Mesendoderm (in vitro differentiated cells): ENCODE data around the gene TACR2.

Source experiments
- DNase-seq: peaks from one replicate; pipeline ENCODE4 v3.0.0; 2013
- H2AK5ac ChIP-seq: 2 replicates; pipeline ENCODE4 v1.6.1; 2013; ENCODE audit warnings: low read length, inconsistent platforms
- H2BK120ac ChIP-seq: 2 replicates; pipeline ENCODE4 v1.6.1; 2013; ENCODE audit warnings: low read depth, mild to moderate bottlenecking, low read length, moderate library complexity, mixed read lengths
- H2BK15ac ChIP-seq: replicated peaks from 2 replicates; pipeline ENCODE4 v1.6.1; 2013; ENCODE audit warnings: low read depth, mild to moderate bottlenecking, moderate library complexity
- H2BK5ac ChIP-seq: 2 replicates; pipeline ENCODE4 v1.6.1; 2013; ENCODE audit warnings: low read length, inconsistent platforms
- H3K18ac ChIP-seq: 2 replicates; pipeline ENCODE4 v1.6.1; 2013; ENCODE audit warnings: mild to moderate bottlenecking, low read length, mixed read lengths
- H3K23ac ChIP-seq: one replicate; pipeline ENCODE4 v1.6.1; 2013; ENCODE audit warnings: low read length
- H3K27ac ChIP-seq: 2 replicates; pipeline ENCODE4 v1.5.1; 2013; ENCODE audit warnings: low read depth, mild to moderate bottlenecking, inconsistent platforms, low read length, moderate library complexity
- H3K27me3 ChIP-seq: 2 replicates; pipeline ENCODE4 v1.6.1; 2013; ENCODE audit warnings: low read length, control low read depth, mild to moderate bottlenecking, inconsistent platforms; ENCODE audit not compliant: insufficient read depth, poor library complexity
- H3K36me3 ChIP-seq: 2 replicates; pipeline ENCODE4 v1.6.1; 2013; ENCODE audit warnings: low read length, inconsistent platforms; ENCODE audit not compliant: control insufficient read depth, insufficient read depth
- H3K4ac ChIP-seq: one replicate; pipeline ENCODE4 v1.6.1; 2013; ENCODE audit warnings: low read depth, mild to moderate bottlenecking, low read length, moderate library complexity
- H3K4me1 ChIP-seq: 2 replicates; pipeline ENCODE4 v1.6.1; 2013; ENCODE audit warnings: low read depth, low read length, inconsistent platforms; ENCODE audit not compliant: control insufficient read depth
- H3K4me2 ChIP-seq: 2 replicates; pipeline ENCODE4 v1.6.1; 2013; ENCODE audit warnings: low read length
- H3K4me3 ChIP-seq: 2 replicates; pipeline ENCODE4 v1.5.1; 2013; ENCODE audit warnings: mild to moderate bottlenecking, low read length
- H3K56ac ChIP-seq: one replicate; pipeline ENCODE4 v1.6.1; 2013; ENCODE audit warnings: low read length
- H3K79me1 ChIP-seq: 2 replicates; pipeline ENCODE4 v1.6.1; 2013; ENCODE audit warnings: low read length, inconsistent platforms
- H3K79me2 ChIP-seq: 2 replicates; pipeline ENCODE4 v1.6.1; 2013; ENCODE audit warnings: mild to moderate bottlenecking, low read length; ENCODE audit not compliant: control insufficient read depth, insufficient read depth
- H3K9ac ChIP-seq: 2 replicates; pipeline ENCODE4 v1.6.1; 2013; ENCODE audit warnings: low read length, inconsistent platforms
- H4K5ac ChIP-seq: one replicate; pipeline ENCODE4 v1.6.1; 2013; ENCODE audit warnings: low read length
- H4K8ac ChIP-seq: one replicate; pipeline ENCODE4 v1.6.1; 2013; ENCODE audit warnings: low read depth, mild to moderate bottlenecking, control low read depth, low read length, moderate library complexity
- WGBS: extraction: QIAGEN DNeasy Blood & Tissue Kit; methylation state at CpG from one replicate; pipeline ENCODE4 v1.1.7; 2013; ENCODE audit warnings: low lambda C conversion rate, missing lambda C conversion rate; ENCODE audit not compliant: insufficient coverage; ENCODE audit errors: extremely low coverage; 5-methylcytosine and 5-hydroxymethylcytosine counted together

The TACR2 gene

DNA sequence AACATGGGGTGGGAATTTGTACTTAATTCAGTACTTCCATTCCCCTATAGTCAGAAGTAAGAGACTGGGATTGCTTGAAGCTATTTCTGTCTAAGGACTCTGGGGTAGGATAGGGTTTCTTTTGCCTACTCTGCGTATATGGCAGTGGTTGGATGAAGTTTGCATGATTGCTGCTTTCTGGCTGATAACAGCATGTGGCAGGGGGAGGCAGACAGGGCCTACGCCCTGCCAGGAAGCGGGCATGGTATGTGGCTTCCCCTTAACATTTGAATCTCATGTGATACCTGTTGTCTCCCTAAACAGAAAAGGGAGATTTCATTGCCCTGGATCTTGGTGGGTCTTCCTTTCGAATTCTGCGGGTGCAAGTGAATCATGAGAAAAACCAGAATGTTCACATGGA, 57.1 kb downstream of the TACR2 start:
- H3K79me2 ChIP-seq = peaks cover 53% of the 10 kb centered on the region
- no peak overlapping the region for H4K5ac ChIP-seq
- H3K79me1 ChIP-seq = peaks cover 29% of the 10 kb centered on the region
- H2BK15ac ChIP-seq = no peak overlapping the region
- H2BK5ac ChIP-seq = no peak overlapping the region
- no peaks in the 10 kb centered on the region for H3K27me3 ChIP-seq
- H3K23ac ChIP-seq = no peak overlapping the region
- H2BK120ac ChIP-seq = no peak overlapping the region
- WGBS = no CpG with 5 or more reads among the region's 5 CpGs
- H2AK5ac ChIP-seq = no peak overlapping the region
- peaks cover 8% of the 10 kb centered on the region for H3K36me3 ChIP-seq
- no peak overlapping the region for H3K27ac ChIP-seq
- H3K18ac ChIP-seq = no peak overlapping the region
- no peak overlapping the region for H3K9ac ChIP-seq
- H3K4me1 ChIP-seq = no peaks in the 10 kb centered on the region
- H3K56ac ChIP-seq = peak overlapping the region; percentile 17
- no peak overlapping the region for H4K8ac ChIP-seq
- no peak overlapping the region for H3K4me3 ChIP-seq
- no peak overlapping the region for H3K4ac ChIP-seq
- H3K4me2 ChIP-seq = no peak overlapping the region
- DNase-seq = no peak

DNA sequence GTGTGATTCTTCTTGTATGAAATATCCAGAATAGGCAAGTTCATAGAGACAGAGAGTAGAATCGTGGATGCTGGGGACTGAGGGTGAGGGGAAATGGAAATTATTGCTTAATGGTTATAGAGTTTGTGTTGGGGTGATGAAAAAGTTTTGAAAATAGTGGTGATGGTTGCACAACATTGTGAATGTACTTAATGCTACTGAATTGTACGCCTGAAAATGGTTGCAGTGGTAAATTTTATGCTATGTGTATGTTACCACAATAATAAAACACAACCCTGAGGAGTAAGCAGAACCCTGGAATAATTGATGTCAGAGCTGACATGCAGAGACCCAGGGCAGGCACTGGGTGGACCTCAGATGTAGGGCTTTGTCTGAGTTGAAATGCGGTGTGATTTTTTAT, 57.6 kb downstream of the TACR2 start:
- no peak for DNase-seq

DNA sequence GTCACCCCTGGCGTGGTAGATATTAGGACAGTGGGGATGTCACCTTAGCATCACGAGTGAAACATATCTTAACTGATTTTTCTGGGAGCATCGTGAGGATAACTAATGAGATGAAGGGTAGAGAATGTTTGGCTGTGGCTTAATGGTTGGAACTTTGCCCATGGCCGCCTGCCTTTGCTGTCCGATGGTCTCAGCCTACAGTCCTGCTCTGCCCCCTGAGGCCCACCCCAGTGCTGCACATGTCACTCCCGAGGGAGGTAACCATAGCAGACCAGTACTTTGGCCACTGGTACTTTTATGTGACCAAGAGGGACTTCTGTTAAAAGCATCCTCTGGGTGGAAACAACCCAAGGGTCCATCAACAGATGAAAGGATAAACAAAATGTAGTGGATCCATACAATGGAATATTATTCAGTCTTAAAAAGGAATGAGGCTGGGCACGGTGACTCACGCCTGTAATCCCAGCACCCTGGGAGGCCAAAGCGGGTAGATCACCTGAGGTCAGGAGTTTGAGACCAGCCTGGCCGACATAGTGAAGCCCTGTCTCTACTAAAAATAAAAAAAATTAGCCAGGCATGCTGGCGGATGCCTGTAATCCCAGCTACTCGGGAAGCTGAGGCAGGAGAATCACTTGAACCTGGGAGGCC, 58.4 kb downstream of the TACR2 start:
- no peak overlapping the region for H3K27ac ChIP-seq
- H3K18ac ChIP-seq = no peak overlapping the region
- H3K79me2 ChIP-seq = peaks cover 60% of the 10 kb centered on the region
- no peaks in the 10 kb centered on the region for H3K4me1 ChIP-seq
- no CpG with 5 or more reads among the region's 12 CpGs for WGBS
- H2BK15ac ChIP-seq = no peak overlapping the region
- H3K27me3 ChIP-seq = no peaks in the 10 kb centered on the region
- H3K4me2 ChIP-seq = no peak overlapping the region
- no peak overlapping the region for H2AK5ac ChIP-seq
- H3K23ac ChIP-seq = peak overlapping the region; percentile 97
- H3K4ac ChIP-seq = no peak overlapping the region
- no peak overlapping the region for H3K9ac ChIP-seq
- peaks cover 3% of the 10 kb centered on the region for H3K36me3 ChIP-seq
- H3K56ac ChIP-seq = no peak overlapping the region
- peaks cover 33% of the 10 kb centered on the region for H3K79me1 ChIP-seq
- no peak overlapping the region for H3K4me3 ChIP-seq
- no peak overlapping the region for H4K8ac ChIP-seq
- H2BK5ac ChIP-seq = no peak overlapping the region
- H4K5ac ChIP-seq = no peak overlapping the region
- DNase-seq = no peak
- no peak overlapping the region for H2BK120ac ChIP-seq

More for the DNA sequence above, 57.6 kb downstream of the TACR2 start:
- Histone ChIP-seq H3K56ac (peak overlapping the region; percentile 17), H3K27ac (no peak overlapping the region), H3K4ac (no peak overlapping the region), H3K79me2 (peaks cover 58% of the 10 kb centered on the region), H3K18ac (no peak overlapping the region), H3K4me1 (no peaks in the 10 kb centered on the region), H3K27me3 (no peaks in the 10 kb centered on the region), H3K4me3 (no peak overlapping the region), H3K23ac (no peak overlapping the region), H4K8ac (no peak overlapping the region), H3K79me1 (peaks cover 31% of the 10 kb centered on the region), H3K36me3 (peaks cover 8% of the 10 kb centered on the region), H3K4me2 (no peak overlapping the region), H3K9ac (no peak overlapping the region), H2BK120ac (no peak overlapping the region), H2BK15ac (no peak overlapping the region), H2BK5ac (no peak overlapping the region), H4K5ac (no peak overlapping the region), H2AK5ac (no peak overlapping the region)
- no CpG with 5 or more reads among the region's 3 CpGs for WGBS

DNA sequence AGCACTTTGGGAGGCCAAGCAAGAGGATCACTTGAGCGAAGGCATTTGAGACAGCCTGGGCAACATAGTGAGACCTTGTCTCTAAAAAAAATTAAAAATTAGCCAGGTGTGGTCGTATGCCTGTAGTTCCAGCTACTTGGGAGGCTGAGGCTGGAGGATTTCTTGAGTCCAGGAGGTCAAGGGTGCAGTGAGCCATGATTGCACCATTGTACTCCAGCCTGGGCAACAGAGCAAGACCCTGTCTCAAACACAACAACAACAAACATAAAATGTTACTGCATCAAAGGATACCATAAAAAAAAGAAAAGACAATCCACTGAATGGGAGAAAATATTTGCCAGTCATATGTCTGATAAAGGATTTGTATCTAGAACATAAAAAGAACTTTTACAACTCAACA, 60.5 kb downstream of the TACR2 start:
- Histone ChIP-seq H3K27ac (no peak overlapping the region), H3K9ac (no peak overlapping the region)
- WGBS = no CpG with 5 or more reads among the region's 2 CpGs

DNA sequence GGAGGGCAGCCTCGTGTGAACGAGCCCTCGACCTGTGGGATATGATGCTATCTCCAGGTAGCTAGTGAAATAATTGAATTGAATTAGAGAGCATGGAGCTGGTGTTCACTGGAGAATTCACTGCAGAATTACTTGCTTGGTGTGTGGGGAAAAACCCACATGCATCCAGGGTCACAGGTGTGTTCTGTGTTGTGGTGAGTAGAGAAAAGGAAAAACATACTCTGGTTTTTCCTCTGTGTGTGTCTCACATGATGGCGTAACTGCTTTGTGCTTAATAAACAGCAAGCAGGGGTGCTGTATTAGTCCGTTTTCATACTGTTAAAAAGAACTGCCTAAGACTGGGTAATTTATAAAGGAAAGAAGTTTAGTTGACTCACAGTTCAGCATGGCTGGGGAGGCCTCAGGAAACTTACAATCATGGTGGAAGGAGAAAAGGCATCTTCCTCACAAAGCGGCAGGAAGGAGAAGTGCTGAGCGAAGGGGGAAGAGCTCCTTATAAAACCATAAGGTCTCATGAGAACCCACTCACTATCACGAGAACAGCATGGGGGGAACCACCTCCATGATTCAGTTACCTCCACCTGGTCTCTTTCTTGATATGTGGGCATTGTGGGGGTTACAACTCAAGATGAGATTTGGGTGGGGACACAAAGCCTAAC, 62.6 kb downstream of the TACR2 start:
- Histone ChIP-seq H3K4me1 (no peaks in the 10 kb centered on the region), H3K27ac (no peak overlapping the region), H3K23ac (no peak overlapping the region), H4K5ac (no peak overlapping the region), H2BK5ac (no peak overlapping the region), H3K36me3 (no peaks in the 10 kb centered on the region), H3K79me2 (peaks cover 56% of the 10 kb centered on the region), H3K56ac (no peak overlapping the region), H2BK15ac (no peak overlapping the region), H4K8ac (no peak overlapping the region), H3K79me1 (peaks cover 22% of the 10 kb centered on the region), H3K4me2 (no peak overlapping the region), H3K18ac (no peak overlapping the region), H3K4ac (no peak overlapping the region), H2AK5ac (no peak overlapping the region), H3K9ac (no peak overlapping the region), H3K27me3 (no peaks in the 10 kb centered on the region), H3K4me3 (no peak overlapping the region), H2BK120ac (no peak overlapping the region)
- no peak for DNase-seq
- no CpG with 5 or more reads among the region's 8 CpGs for WGBS

More for the DNA sequence above, 60.5 kb downstream of the TACR2 start:
- DNase-seq = no peak
- H3K4me1 ChIP-seq = no peaks in the 10 kb centered on the region
- no peak overlapping the region for H3K4me3 ChIP-seq
- no peak overlapping the region for H4K8ac ChIP-seq
- H2BK15ac ChIP-seq = no peak overlapping the region
- H3K79me1 ChIP-seq = peaks cover 32% of the 10 kb centered on the region
- no peak overlapping the region for H2AK5ac ChIP-seq
- no peak overlapping the region for H3K4me2 ChIP-seq
- H3K56ac ChIP-seq = no peak overlapping the region
- H3K36me3 ChIP-seq = peaks cover 2% of the 10 kb centered on the region
- no peak overlapping the region for H3K23ac ChIP-seq
- no peak overlapping the region for H3K4ac ChIP-seq
- no peaks in the 10 kb centered on the region for H3K27me3 ChIP-seq
- H2BK5ac ChIP-seq = no peak overlapping the region
- no peak overlapping the region for H2BK120ac ChIP-seq
- H3K79me2 ChIP-seq = peaks cover 64% of the 10 kb centered on the region
- H3K18ac ChIP-seq = no peak overlapping the region
- no peak overlapping the region for H4K5ac ChIP-seq
